ENCODE measurements around the gene HSF4.

The HSF4 gene

GRCh38 chr16:67186550-67186950 lies 22.0 kb downstream of the HSF4 start:
- DNase-seq, result no peak

- no peak for DNase-seq
Measured at GRCh38 chr16:67187175-67187890, 22.8 kb downstream of the HSF4 start.

- no peak for DNase-seq
Measured at GRCh38 chr16:67188323-67188722, 23.8 kb downstream of the HSF4 start.

GRCh38 chr16:67188798-67189197 lies 24.3 kb downstream of the HSF4 start:
- DNase-seq, result no peak

- no peak for DNase-seq
Measured at GRCh38 chr16:67190041-67190440, 25.5 kb downstream of the HSF4 start, which contains the start of gene EXOC3L1. Gene EXOC3L1, minus strand, starts transcription at chr16:67190136. Its CDS starts 460 bp downstream, at chr16:67189676.

GRCh38 chr16:67190448-67191399 lies 26.2 kb downstream of the HSF4 start:
- DNase-seq, result no peak

GRCh38 chr16:67191411-67191994 lies 27.0 kb downstream of the HSF4 start:
- no peak for DNase-seq

- DNase-seq, result peak; percentile 95
Measured at GRCh38 chr16:67191995-67192681, 27.6 kb downstream of the HSF4 start, which contains the start of gene E2F4. Gene E2F4, plus strand, starts transcription at chr16:67192155. Its CDS starts 73 bp downstream, at chr16:67192228.

GRCh38 chr16:67192781-67193361 lies 28.3 kb downstream of the HSF4 start:
- no peak for DNase-seq

- DNase-seq, result no peak
Measured at GRCh38 chr16:67193536-67193935, 29.0 kb downstream of the HSF4 start.

GRCh38 chr16:67194260-67194659 lies 29.7 kb downstream of the HSF4 start:
- DNase-seq, result no peak

GRCh38 chr16:67195676-67196075 lies 31.1 kb downstream of the HSF4 start:
- no peak for DNase-seq

- no peak for DNase-seq
Measured at GRCh38 chr16:67196881-67197280, 32.3 kb downstream of the HSF4 start.

- DNase-seq, result no peak
Measured at GRCh38 chr16:67197704-67198103, 33.2 kb downstream of the HSF4 start.

- DNase-seq, result peak; percentile 44
Measured at GRCh38 chr16:67198238-67198734, 33.7 kb downstream of the HSF4 start.

- DNase-seq, result no peak
Measured at GRCh38 chr16:67199011-67199807, 34.7 kb downstream of the HSF4 start, which contains the start of gene ELMO3. Gene ELMO3, plus strand, starts transcription at chr16:67199131. Its CDS starts 196 bp downstream, at chr16:67199327.

GRCh38 chr16:67199808-67200198 lies 35.3 kb downstream of the HSF4 start:
- no peak for DNase-seq

GRCh38 chr16:67200491-67200890 lies 35.9 kb downstream of the HSF4 start:
- DNase-seq, result no peak

GRCh38 chr16:67201411-67202345 lies 37.1 kb downstream of the HSF4 start:
- no peak for DNase-seq

GRCh38 chr16:67202426-67202825 lies 37.9 kb downstream of the HSF4 start:
- DNase-seq, result no peak
